HG03095 (cell line): Measurements from ENCODE around the gene GPC3.
"Not testable (repeated sequence)": the region's sequence is repeated elsewhere in the genome, so short reads cannot be mapped to it uniquely, and the experiment has no call there.

Source experiments
- ATAC-seq: cut with Tn5 transposase; IDR thresholded peaks from one replicate; pipeline ENCODE4 v1.9.1; 2021; ENCODE audit warnings: moderate library complexity; ENCODE audit not compliant: unreplicated experiment

Gene GPC3

GRCh38 chrX:133905305-133905704 is 80.1 kb downstream of the GPC3 start:
- no peak for ATAC-seq

GRCh38 chrX:133897593-133898163 is 87.7 kb downstream of the GPC3 start:
- ATAC-seq: no peak

GRCh38 chrX:133892337-133892736 is 93.1 kb downstream of the GPC3 start:
- no peak for ATAC-seq

- ATAC-seq: no peak
Observed at GRCh38 chrX:133888984-133889383, 96.4 kb downstream of the GPC3 start.

GRCh38 chrX:133888084-133888483 is 97.3 kb downstream of the GPC3 start:
- ATAC-seq: not testable (repeated sequence)

DNA sequence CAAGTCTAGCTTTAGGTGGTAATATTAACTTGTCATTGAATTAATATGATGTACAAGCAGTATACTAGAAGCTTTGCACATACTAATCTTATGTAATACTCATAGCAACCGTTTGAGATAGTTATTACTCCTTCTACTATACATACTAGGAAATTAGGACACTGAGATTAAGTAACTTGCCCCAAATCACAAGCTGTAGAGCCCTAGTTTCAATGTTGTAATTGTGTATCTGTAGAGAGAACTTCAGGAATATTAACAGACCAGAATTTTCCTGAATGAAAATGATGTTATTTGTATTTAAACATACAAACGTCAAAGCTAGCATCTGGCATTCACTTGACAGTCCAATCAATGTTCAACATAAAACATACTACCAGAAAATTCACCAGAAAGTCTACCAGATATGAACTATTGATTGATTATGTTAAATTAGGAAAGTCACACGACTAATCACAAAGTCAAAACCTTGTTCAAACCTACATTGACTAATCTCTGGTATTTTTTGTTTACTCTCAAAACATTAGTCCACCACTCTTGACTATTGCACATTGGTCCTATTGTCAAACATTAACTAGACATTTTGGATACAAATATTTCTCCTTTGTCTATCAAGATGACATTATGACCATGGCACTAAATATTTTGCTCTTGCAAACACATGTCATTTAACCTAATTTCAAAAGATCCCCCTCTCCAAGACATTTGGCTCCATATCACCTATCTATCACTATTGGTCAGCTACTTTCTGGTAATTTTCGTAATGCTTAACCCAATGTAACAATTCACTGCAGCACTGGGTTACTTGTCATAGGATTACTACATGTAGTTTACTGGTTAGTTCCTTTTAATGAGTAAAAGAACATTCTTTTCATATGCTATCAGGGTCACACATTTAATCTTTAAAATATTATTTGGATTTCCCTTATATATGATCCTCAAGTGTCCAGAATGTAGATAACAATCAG is 100.7 kb downstream of the GPC3 start:
- ATAC-seq: no peak

- no peak for ATAC-seq
Observed at GRCh38 chrX:133881893-133882292, 103.5 kb downstream of the GPC3 start.

DNA sequence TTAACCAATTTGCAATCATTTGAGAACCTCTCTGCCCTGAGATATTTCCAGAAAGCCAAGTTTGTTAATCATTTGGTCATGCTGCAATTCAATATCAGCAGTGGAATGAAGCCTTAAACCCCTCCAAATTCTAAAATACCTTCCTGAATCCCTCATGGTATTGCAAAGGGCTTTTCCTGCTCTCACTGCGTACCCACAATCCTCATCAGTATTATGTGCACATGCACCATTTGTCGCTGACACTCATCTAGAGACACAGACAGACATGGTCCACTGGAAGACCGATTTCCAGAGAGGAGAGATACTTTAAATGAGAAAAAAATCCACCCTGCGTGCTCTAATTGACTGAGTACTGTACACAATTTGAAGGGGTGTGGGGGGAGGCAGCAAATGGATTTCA is 104.4 kb downstream of the GPC3 start:
- no peak for ATAC-seq

DNA sequence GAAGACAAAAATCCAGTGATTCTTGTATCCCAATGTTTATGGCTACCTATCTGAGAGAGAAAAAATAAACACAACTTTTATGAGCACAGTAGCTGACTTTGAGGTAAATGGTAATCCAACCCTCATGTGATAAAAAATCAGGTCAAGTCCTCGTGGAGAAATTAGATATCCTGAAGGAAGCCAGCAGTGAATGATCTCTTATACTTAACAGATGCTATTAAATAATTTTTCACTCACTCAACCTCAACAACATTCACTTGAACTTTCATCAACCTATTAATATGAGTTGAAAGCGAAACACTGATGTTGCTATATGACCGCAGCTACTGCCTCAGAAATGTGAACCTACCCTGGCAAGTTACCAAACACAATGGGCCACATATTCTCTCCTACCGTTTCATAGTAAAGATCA is 105.4 kb downstream of the GPC3 start:
- ATAC-seq: peak; percentile 70

DNA sequence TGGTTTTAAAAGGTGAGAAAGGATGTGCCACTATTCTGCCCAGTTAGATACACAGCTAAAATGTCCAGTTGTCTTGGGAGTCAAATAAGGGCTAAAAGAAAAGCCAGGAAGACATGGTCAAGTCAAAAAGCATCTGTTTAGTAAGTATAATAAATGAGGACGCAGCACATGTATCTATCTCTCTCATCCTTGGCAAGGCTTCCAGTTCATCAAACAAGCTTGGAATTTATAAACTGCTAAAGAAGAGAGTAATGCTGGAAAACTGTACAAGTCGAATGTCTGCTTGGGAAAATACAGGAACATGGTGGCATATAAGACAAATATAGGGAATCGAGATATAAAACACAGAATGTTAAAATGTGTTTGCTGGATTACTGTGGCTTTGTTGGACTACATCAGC is 106.7 kb downstream of the GPC3 start:
- no peak for ATAC-seq

GRCh38 chrX:133876646-133877045 is 108.7 kb downstream of the GPC3 start:
- ATAC-seq: no peak

GRCh38 chrX:133869270-133869669 is 116.1 kb downstream of the GPC3 start:
- no peak for ATAC-seq

DNA sequence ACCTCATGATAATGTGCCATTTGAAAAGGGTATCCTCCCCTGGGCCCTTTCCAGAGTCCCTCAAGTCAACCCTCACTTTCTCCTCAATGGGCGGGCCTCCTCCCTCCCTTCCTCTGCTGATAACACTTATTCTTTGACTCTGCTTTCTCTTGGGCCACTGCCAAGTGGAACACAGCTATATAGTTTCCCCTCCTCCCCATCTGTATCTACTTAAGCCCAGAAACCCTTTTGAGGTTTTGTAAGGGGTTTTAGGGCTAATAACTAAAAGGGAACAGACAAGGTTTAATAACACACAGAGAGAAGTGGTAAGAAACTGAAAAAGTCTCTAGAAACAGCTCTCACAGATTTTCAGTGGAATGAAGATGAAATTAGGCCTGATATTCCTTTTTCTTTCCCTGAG is 116.7 kb downstream of the GPC3 start:
- no peak for ATAC-seq

- no peak for ATAC-seq
Observed at GRCh38 chrX:133868250-133868649, 117.1 kb downstream of the GPC3 start.

GRCh38 chrX:133865761-133866471 is 119.5 kb downstream of the GPC3 start:
- ATAC-seq: no peak

GRCh38 chrX:133864236-133864635 is 121.2 kb downstream of the GPC3 start:
- no peak for ATAC-seq

- ATAC-seq: no peak
Observed at GRCh38 chrX:133859860-133860259, 125.5 kb downstream of the GPC3 start.

DNA sequence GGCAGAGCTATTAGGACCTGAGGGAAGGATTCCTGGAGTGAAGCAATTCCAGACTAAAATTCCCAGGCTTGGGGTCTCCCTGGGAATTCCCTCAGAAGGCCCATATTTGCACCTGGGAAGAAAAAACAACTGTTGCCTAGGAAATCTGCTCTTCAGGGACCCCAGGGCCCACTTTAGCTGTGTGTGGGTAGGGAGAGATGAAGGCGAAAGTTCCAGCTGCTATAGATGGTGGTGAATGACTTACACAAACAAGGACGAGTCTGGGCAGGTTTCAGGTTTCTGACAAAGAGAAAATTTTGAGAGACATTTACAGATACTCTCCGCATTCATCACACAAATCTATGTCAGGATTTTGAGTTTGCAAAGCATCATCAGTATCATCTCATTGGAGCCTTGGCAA is 126.1 kb downstream of the GPC3 start:
- no peak for ATAC-seq

DNA sequence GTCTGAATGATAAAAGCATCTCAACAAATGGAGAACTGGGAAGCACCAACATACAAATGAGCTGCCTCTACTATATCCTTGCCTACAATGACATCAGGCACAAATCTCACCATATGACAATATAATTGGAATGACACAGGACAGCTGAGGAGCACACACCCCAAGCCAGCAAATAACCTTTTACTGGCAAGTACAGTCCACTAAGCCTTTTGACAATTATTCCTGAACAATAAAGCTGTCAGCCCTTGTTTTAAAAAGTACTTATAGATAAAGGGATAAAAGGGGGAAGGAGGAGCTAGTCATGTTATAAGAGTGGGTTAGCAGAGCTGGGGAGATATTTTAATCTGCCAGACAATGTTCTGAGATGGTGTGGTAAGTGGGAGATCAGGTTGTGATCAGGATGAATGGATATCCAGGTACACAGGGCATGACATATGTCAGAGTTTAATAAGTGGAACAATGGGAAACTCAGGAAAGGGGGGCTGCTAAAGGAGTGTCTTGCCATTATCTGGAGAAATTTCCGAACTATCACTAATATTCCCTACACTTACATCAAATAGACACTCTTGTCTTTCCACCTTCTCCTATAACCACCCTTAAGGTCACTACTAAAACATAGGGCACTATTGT is 127.6 kb downstream of the GPC3 start:
- no peak for ATAC-seq

- no peak for ATAC-seq
Observed at GRCh38 chrX:133856819-133857218, 128.6 kb downstream of the GPC3 start.

DNA sequence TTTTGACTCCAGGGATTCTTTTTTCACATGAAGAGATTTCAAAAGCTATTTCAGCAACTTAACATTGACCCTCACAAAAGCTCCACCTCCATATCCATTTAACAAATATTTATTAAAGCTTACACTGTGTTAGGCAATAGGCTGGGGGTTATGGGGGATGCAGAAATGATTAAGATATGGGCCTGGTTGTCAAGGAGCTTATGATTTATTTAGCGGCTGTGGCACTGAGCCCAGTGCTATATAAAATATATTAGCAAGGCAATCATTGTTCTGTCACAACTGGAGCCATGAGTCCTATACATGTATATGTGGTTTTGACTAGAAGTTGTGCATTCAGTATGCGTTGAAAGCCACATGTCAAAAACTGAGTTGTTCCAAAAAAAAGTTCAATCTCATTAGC is 131.1 kb downstream of the GPC3 start:
- no peak for ATAC-seq
